CD14-positive monocyte (primary cell): ENCODE measurements around the gene TDRD1. TPM values are rescaled to one million over a fixed set of nuclear protein-coding genes. Genes with fewer than 3 reads are reported as not detected.

ENCODE experiments used
- DNase-seq, 3 donors: peaks; one replicate each; pipeline ENCODE4 v3.0.0-alpha.2; 2011 to 2022
- H2AFZ ChIP-seq: 2 replicates; pipeline ENCODE4 v1.6.0; 2012; ENCODE audit warnings: mild to moderate bottlenecking, low read depth, low read length, inconsistent platforms; ENCODE audit not compliant: insufficient read depth, poor library complexity, severe bottlenecking
- H3K27ac ChIP-seq, 2 donors: 1 replicate in 1 of 2; 2 replicates in 1 of 2; pipeline ENCODE4 v1.5.1; 2012 to 2013; ENCODE audit warnings: low read length in 2 of 2, control low read depth in 1 of 2, inconsistent platforms in 1 of 2, low read depth in 1 of 2, mild to moderate bottlenecking in 1 of 2
- H3K27me3 ChIP-seq, 2 donors: one replicate each; pipeline versions ENCODE4 v1.6.0 to v1.6.1; 2011 to 2013; ENCODE audit warnings: low read length in 2 of 2; ENCODE audit not compliant: control insufficient read depth in 2 of 2, insufficient read depth in 2 of 2
- H3K36me3 ChIP-seq, 2 donors: replicated peaks in 1 of 2; 1 replicate in 1 of 2; 2 replicates in 1 of 2; pipeline versions ENCODE4 v1.5.1 to v1.6.1; 2012 to 2013; ENCODE audit warnings: low read length in 2 of 2, control low read depth in 1 of 2, inconsistent platforms in 1 of 2, mild to moderate bottlenecking in 1 of 2; ENCODE audit not compliant: insufficient read depth in 2 of 2, control insufficient read depth in 1 of 2
- H3K4me1 ChIP-seq, 2 donors: 1 replicate in 1 of 2; 2 replicates in 1 of 2; pipeline versions ENCODE4 v1.5.1 to v1.6.1; 2012 to 2013; ENCODE audit warnings: low read length in 2 of 2, control low read depth in 1 of 2, inconsistent platforms in 1 of 2, mild to moderate bottlenecking in 1 of 2, moderate library complexity in 1 of 2; ENCODE audit not compliant: insufficient read depth in 2 of 2, control insufficient read depth in 1 of 2
- H3K4me2 ChIP-seq: replicated peaks from 2 replicates; pipeline ENCODE3; 2012; ENCODE audit warnings: low read length, moderate library complexity, mild to moderate bottlenecking; ENCODE audit not compliant: poor library complexity, severe bottlenecking; ENCODE audit errors: extremely low read depth
- H3K4me3 ChIP-seq, 3 experiments: fragments of 200-600 bp in 1 of 3; sonication (generic) in 1 of 3; replicated peaks in 1 of 3; 1 replicate in 2 of 3; 2 replicates in 1 of 3; pipeline ENCODE4 v1.5.1; 2011 to 2013; ENCODE audit warnings: low read length in 3 of 3, mild to moderate bottlenecking in 3 of 3, control low read depth in 2 of 3, low read depth in 2 of 3, inconsistent platforms in 1 of 3, moderate library complexity in 1 of 3
- H3K79me2 ChIP-seq: 2 replicates; pipeline ENCODE4 v1.6.0; 2012; ENCODE audit warnings: mild to moderate bottlenecking, control low read depth, inconsistent platforms, low read length, moderate library complexity; ENCODE audit not compliant: insufficient read depth
- H3K9ac ChIP-seq: 2 replicates; pipeline ENCODE4 v1.6.0; 2017; ENCODE audit warnings: low read length, mild to moderate bottlenecking; ENCODE audit not compliant: insufficient read depth, poor library complexity, severe bottlenecking
- H3K9me3 ChIP-seq, 2 donors: replicated peaks in 1 of 2; 1 replicate in 1 of 2; 2 replicates in 1 of 2; pipeline versions ENCODE4 v1.5.1 to v1.6.1; 2012 to 2013; ENCODE audit warnings: low read length in 2 of 2, control low read depth in 1 of 2; ENCODE audit not compliant: control insufficient read depth in 1 of 2, insufficient read depth in 1 of 2
- H4K20me1 ChIP-seq: 2 replicates; pipeline ENCODE4 v1.6.0; 2012; ENCODE audit warnings: mild to moderate bottlenecking, low read length, control low read depth, moderate library complexity; ENCODE audit not compliant: insufficient read depth
- H3K27ac Mint-ChIP-seq, 7 donors: one replicate each; pipeline ENCODE4 v1.8.0; 2020; ENCODE audit warnings: mild to moderate bottlenecking in 7 of 7, mixed read lengths in 7 of 7, moderate library complexity in 6 of 7, inconsistent platforms in 2 of 7
- H3K27me3 Mint-ChIP-seq, 3 donors: one replicate each; pipeline ENCODE4 v1.8.0; 2021 to 2022; ENCODE audit warnings: low read depth in 3 of 3, mild to moderate bottlenecking in 3 of 3, mixed read lengths in 3 of 3, moderate library complexity in 3 of 3, inconsistent platforms in 1 of 3
- H3K36me3 Mint-ChIP-seq, 2 donors: one replicate each; pipeline ENCODE4 v1.8.0; 2020; ENCODE audit warnings: mixed read lengths in 2 of 2, inconsistent platforms in 1 of 2, mild to moderate bottlenecking in 1 of 2
- H3K4me1 Mint-ChIP-seq: one replicate; pipeline ENCODE4 v1.8.0; 2020; ENCODE audit warnings: mild to moderate bottlenecking, mixed read lengths
- H3K4me3 Mint-ChIP-seq, 2 donors: one replicate each; pipeline ENCODE4 v1.8.0; 2020; ENCODE audit warnings: mild to moderate bottlenecking in 2 of 2, mixed read lengths in 2 of 2, moderate library complexity in 1 of 2
- H3K9me3 Mint-ChIP-seq, 7 donors: one replicate each; pipeline ENCODE4 v1.8.0; 2020 to 2022; ENCODE audit warnings: mixed read lengths in 7 of 7, mild to moderate bottlenecking in 6 of 7, moderate library complexity in 6 of 7, inconsistent platforms in 2 of 7
- CTCF ChIP-seq: fragments of 200-600 bp; IDR thresholded peaks from one replicate; pipeline ENCODE4 v1.8.0; 2022; ENCODE audit warnings: antibody characterized with exemption, mild to moderate bottlenecking
- WGBS: methylation state at CpG from one replicate; pipeline ENCODE4 v1.1.5; 2013; ENCODE audit warnings: missing lambda C conversion rate; ENCODE audit not compliant: insufficient coverage; 5-methylcytosine and 5-hydroxymethylcytosine counted together
- intact Hi-C, 2 donors: fragments of 100-400 bp; cut with micrococcal nuclease; formaldehyde crosslinking; loops; one replicate each; pipeline versions ENCODE4 v1.15.0 to v1.15.1; 2023
- polyA plus RNA-seq, 3 donors: library from polyadenylated mRNA; depleted of rRNA in 1 of 3; unstranded in 2 of 3; stranded (reverse) in 1 of 3; fragments of 300-500 nt in 2 of 3; fragments of >200 nt in 1 of 3; fragmentation: Illumina TruSeq in 2 of 3; gene quantifications; 1 replicate in 2 of 3; 2 replicates in 1 of 3; pipeline ENCODE4 v1.2.3, GENCODE V29; 2012 to 2021

Gene TDRD1
- polyA plus RNA-seq, 3 donors = not detected

- peak; percentile 83 to 87 (median 84) for DNase-seq
- H3K4me1 Mint-ChIP-seq = peaks cover 24% of the 10 kb centered on the region
These were observed 4.4 kb upstream of the TDRD1 start for GRCh38 chr10:114174695-114175188.

GRCh38 chr10:114175667-114176066 is 3.5 kb upstream of the TDRD1 start:
- Histone ChIP-seq H3K4me3 (no peak overlapping the region), H3K9me3 (no peaks in the 10 kb centered on the region), H3K4me2 (no peak overlapping the region), H4K20me1 (no peaks in the 10 kb centered on the region), H3K79me2 (peaks cover 32% of the 10 kb centered on the region), H3K27ac (no peak overlapping the region), H3K27me3 (no peaks in the 10 kb centered on the region), H3K4me1 (peaks cover 14 to 27% of the 10 kb centered on the region in 2 donors), H2AFZ (no peak overlapping the region), H3K36me3 (no peaks in the 10 kb centered on the region), H3K9ac (no peak overlapping the region)
- Mint-ChIP-seq H3K27ac (no peak overlapping the region), H3K4me3 (no peak overlapping the region), H3K36me3 (peaks cover 2 to 5% of the 10 kb centered on the region in 2 donors), H3K4me1 (peaks cover 24% of the 10 kb centered on the region), H3K27me3 (peaks cover 2 to 6% (median 4%) of the 10 kb centered on the region in 3 donors), H3K9me3 (peaks cover 0 to 2% (median 0%) of the 10 kb centered on the region in 7 donors)
- intact Hi-C loops = no loop called here
- WGBS = no CpG with 5 or more reads among the region's 1 CpG
- no peak for DNase-seq
- TF ChIP-seq CTCF = no peak

More at GRCh38 chr10:114174695-114175188, 4.4 kb upstream of the TDRD1 start:
- H3K4me3 Mint-ChIP-seq = peak overlapping the region; percentile 93 to 97
- Histone ChIP-seq H3K27me3 (no peaks in the 10 kb centered on the region), H2AFZ (peak overlapping the region; percentile 85), H3K27ac (peak overlapping the region; percentile 84 to 99), H3K4me3 (peak overlapping the region; percentile 75 to 98 (median 91)), H3K9ac (peak overlapping the region; percentile 95), H3K79me2 (peaks cover 41% of the 10 kb centered on the region), H3K4me2 (peak overlapping the region; percentile 88), H3K4me1 (peaks cover 14 to 27% of the 10 kb centered on the region in 2 donors), H3K9me3 (no peaks in the 10 kb centered on the region), H3K36me3 (no peaks in the 10 kb centered on the region), H4K20me1 (no peaks in the 10 kb centered on the region)
- TF ChIP-seq CTCF = no peak
- 0% methylated on average over 13 of the region's 19 CpGs for WGBS
- peaks cover 2 to 6% (median 2%) of the 10 kb centered on the region in 3 donors for H3K27me3 Mint-ChIP-seq
- peaks cover 0 to 2% (median 0%) of the 10 kb centered on the region in 7 donors for H3K9me3 Mint-ChIP-seq
- intact Hi-C loops = no loop called here
- H3K27ac Mint-ChIP-seq = peak overlapping the region; percentile 94 to 99 (median 98)
- H3K36me3 Mint-ChIP-seq = peaks cover 6 to 10% of the 10 kb centered on the region in 2 donors
